HG03159 (cell line): ENCODE measurements around the gene DNMT3A.
A peak's percentile ranks its signal among the peaks of the same experiment; 100 is the strongest.
"Not testable (repeated sequence)": the region's sequence is repeated elsewhere in the genome, so short reads cannot be mapped to it uniquely, and the experiment has no call there.

Source experiments
- ATAC-seq: cut with Tn5 transposase; IDR thresholded peaks from one replicate; pipeline ENCODE4 v1.9.1; 2021; ENCODE audit warnings: mild to moderate bottlenecking, moderate library complexity; ENCODE audit not compliant: unreplicated experiment

Gene DNMT3A

DNA sequence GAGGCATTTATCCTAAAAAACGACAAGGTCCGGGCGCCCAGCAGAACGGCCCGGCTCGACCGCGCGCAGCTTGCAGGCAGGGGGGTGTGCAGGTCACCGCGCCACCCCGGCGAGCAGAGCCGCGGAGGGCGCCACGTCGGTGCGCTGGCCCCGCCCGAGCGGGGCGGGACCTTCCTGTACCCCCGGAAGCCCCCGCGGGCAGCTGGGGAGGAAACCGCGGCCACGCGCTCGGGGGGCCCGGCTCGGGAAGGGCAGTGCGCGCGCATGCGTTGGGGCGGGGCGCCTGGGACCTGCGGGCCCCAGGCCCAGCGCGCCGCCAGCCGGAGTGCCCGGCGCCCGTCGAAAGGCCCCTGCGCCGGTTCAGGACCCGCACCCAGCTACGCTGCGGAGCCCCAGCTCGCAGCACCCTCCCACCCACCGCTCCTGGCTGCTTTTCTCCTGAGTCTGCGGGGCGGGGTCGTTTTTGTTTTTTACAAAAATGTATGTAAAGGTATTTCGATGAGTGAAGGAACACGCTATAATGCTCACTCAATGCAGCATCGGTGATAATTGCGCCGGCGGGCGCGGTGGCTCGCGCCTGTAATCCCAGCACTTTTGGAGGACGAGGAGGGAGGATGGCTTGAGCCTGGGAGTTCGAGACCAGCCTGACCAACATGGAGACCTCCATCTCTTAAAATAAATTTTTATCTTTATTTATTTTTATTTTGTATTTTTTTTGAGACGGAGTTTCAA is 125.6 kb downstream of the DNMT3A start:
- ATAC-seq: peak; percentile 73

DNA sequence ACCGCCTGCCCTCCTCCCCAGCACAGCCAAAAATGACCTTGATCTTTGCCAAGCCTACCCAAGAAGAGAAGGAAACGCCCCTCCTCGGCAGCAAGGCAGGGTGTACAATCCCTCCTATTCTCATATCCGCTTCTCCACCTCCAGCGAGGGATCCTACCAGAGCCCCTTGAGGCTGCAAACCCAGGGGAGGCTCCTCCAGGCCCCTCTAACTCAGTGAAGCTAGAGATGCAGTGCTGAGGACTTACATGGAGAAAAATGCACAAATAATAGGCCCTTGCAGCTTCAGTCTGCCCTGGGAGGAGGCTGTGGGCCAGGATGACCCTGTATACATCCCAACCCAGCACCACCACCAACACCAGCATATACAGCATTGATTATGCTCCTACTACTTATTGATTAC is 126.5 kb downstream of the DNMT3A start:
- ATAC-seq: no peak

DNA sequence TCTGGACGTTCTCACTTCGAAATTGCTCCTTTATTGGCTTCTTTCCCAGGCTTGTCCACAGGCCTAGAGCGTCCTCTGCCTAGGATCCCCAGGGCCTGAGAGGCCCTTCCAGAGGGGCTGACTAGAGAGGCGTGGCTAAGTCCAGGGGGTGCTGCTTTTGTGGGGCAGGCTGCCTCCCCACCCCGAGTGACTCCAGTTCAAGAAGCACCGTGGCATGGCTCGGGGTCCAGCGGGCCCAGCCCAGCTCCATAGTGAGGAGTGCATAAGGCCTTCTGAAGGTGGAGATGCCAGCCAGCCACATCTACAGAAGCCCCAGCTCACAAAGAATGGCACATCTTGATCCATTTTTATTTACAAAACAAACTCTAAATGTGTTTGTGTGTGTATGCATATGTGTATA is 128.5 kb downstream of the DNMT3A start:
- no peak for ATAC-seq

DNA sequence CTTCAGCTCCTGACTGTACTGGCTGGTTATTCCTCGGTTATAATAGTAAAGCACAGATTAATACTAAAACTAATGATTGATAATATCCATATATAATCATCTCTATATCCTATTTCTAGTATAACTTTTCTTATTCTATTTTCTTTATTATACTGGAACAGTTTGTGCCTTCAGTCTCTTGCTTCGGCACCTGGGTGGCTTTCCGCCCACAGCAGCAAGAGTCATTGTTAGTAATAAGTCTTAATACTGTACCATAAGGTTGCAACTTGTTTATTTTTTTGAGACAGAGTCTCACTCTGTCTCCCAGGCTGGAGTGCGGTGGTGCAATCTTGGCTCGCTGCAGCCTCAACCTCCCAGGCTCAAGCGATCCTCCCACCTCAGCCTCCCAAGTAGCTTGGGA is 130.8 kb downstream of the DNMT3A start:
- not testable (repeated sequence) for ATAC-seq

DNA sequence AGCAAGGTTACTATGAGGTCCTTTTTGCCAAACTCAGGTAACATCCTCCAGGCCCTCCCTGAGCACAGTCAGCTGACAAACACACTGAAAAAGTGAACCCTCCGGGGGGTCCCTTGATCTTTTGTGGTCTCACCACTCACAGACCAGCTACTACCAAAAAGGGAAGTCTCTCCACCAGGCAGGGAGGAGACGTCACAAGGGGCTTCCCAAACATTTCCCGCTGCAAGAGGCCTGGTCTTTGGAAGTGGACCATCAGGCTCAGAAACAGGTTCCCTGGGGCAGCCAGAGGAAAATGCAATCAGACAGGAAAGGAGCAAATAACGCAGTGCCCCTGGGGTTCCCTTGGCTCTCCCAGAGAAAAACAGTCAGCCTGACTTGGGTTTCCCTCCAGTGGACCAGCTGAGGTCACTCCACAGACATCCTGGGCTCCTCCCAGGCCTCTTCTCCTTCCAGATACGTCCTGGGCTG is 134.6 kb downstream of the DNMT3A start:
- ATAC-seq: no peak

DNA sequence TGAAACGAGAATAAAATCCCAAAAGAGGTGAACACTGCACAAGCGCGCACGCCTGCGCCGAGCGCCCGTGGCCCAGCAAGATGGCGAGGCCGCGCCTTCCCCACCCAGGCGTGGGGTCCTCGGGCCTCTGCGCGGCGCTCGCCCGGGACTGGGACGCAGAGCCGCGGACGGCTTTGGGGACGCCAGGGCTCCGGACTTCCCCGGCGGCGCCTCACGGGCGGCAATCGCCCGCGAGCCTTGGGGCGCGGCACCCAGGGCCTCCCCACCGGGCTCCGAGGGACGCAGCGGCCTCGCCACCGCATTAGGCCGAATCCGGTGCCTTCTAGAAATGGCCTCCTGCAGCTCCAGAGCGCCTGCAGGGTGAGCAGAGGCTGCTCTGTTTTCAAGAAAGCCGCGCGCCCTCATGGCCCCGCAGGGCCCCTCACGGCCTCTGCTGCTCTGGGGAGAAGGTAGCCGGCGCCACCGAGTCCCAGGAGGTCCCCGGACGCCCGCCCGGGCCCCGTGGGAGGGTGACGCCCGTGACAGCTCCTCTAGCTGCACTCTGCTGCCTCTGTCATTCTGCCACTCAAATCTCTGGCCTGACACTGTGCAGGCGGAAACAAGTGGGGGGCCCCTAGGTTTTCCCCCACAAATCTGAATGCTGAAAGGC is 137.4 kb downstream of the DNMT3A start:
- no peak for ATAC-seq

DNA sequence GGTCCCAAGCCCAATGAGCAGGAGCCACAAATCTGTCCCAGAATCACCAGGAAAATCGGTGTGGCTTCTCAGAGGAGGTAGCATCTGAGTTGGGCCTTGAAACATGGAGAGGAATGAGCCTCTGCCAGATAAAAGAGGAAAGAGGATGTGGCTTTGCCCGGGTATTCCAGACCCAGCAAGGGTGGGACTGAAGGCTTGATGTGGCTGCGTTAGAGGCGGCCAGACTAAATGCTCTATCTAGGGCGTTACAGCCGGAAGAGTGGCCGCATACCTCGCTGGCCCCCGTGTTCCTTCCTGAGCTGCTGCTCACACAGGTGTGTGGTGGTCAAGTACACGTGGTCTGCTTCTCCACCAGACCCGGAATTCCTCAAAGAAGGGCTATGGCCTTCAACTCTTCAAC is 139.4 kb downstream of the DNMT3A start:
- no peak for ATAC-seq

DNA sequence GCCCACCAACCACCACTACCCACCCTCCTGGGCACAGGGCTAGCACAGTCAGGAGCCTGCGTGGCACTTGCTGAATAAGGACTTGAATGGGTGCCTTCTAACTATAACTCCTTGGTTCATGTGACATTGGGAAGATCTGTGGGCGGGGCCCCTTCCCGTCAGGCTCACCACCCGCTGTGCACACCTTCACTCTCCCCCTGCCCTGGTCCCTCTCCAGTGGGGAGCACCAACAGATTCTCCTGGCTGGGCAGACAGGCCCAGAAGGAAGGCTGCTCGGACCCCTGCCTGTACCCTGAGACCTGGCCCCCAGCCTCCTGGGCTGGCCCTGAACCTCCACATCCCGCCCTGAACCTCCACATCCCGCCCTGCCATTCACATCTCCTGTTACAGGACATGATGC is 139.9 kb downstream of the DNMT3A start:
- no peak for ATAC-seq

DNA sequence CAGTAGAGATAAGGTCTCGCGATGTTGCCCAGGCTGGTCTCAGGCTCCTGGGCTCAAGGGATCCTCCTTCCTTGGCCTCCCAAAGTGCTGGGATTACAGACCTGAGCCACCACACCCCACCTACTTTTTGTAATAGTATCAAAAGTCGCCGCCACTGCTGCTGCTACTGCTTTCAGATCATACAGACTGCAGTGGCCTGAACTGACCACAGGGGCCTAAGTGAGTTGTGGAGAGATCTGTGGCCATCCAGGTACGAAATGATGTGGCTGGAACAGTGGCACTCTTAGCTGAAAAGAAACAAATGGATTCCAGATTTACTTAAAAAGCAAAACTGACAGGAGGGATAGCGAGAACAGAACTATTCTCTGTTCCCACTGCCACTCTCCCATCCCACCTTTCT is 140.5 kb downstream of the DNMT3A start:
- no peak for ATAC-seq

DNA sequence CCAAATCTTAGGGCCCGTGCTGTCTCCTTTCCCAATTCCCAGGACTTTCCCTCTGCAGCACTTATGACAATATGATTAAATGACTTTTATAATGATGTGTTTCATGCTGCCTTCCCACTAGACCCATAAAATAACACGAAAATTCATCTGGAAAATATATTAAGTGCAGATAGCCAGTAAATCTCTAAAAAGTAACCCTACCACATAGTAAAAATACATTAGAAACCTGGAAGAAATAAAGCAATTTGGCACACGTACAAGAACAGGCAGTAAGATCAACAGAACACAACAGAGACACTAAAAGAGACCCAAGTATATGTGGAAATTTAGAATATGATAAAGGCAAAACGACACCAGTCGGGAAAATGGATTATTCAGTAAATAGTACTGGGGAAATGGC is 143.1 kb downstream of the DNMT3A start:
- ATAC-seq: no peak

DNA sequence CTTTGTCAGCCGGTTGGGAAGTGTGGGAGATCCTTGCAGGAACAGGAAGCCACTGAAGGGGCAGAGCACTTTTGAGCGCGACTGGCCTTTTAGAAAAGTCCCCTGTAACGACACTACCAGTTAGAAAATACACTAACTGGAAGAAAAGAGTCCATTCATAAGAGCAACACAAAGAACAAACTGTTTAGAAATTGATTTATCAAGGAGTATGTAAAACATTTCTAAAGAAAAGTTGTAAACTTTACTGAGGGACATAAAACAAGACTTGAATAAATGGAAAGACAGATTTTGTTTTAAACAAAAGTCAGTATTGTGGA is 143.6 kb downstream of the DNMT3A start:
- ATAC-seq: no peak

DNA sequence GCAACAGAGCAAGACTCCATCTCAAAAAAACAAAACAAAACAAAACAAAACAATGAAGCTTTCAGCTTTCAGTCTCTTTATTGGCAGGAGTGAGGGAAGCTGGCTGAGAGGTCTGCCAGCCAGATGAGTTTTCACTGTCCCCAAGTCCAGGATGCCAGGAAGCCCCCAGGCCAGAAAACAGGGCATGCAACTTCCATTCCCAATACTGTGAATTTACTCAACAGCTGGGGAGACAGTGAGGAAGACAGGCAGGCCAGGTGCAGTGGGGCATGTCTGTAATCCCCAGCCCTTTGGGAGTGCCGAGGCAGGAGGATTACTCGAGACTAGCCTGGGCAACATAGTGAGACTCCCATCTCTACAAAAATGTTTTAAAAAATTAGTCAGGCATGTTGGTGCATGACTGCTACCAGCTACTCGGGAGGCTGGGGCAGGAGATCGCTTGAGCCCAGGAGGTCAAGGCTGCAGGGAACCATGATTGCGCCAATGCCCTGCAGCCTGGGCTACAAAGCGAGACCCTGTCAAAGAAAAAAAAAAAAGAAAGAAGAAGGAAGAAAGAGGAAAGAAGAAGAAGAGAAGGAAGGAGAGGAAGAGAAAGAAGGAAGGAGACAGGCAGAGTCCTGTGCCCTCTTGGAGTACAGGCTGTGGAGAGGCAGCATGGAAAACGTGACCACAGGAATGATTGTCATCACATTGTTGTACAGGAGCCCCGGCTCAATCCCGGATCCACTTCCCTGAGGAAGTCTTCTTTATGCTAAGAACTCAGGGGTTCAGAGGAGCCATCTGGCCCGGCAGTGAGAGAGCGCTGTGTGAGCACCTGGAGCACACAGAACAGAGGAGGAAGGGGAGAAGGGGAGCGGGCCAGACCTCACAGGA is 144.2 kb downstream of the DNMT3A start:
- no peak for ATAC-seq

DNA sequence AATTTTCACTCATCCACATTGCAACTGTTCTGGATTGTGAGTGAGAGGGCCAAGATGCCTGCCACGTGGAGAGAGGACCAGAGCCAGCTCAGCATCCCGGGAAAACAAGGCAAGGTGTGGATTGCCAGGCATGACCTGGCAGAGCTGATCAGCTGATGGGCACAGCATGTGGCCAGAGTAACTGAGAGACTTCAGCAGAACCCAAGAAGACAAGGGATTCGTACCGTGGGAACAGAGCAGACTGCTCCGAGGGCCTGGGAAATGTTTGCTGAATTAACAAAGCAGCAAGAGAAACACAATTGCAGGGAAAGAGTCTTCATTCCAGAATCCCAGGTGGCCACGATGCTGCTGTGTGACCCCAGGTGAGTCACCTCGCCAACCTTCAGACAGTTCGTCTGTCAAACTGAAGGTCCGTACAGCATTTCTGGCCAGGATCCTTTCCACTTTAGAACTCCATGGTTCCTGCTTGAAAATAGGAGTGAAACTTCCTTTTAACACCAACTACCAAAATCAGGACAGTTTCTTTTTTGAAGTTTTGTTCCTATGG is 147.1 kb downstream of the DNMT3A start:
- no peak for ATAC-seq

DNA sequence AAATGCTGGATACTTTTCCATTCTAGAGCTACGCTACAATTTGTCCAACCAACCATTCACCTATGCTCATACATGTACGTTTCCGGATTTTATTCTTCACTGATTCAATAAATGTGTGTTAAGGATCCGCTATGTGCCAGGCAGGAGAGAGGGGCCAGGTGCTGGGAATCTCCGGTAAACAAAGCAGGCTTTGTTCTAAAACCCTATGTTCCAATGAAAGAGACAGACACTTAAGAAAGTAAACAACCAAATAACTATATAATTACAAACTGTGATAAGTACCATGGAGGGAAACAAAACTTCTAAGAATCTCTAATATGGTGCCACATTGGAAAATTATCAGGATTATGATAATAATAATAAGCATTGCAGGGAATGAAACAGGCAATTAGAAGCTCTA is 151.2 kb downstream of the DNMT3A start:
- no peak for ATAC-seq

DNA sequence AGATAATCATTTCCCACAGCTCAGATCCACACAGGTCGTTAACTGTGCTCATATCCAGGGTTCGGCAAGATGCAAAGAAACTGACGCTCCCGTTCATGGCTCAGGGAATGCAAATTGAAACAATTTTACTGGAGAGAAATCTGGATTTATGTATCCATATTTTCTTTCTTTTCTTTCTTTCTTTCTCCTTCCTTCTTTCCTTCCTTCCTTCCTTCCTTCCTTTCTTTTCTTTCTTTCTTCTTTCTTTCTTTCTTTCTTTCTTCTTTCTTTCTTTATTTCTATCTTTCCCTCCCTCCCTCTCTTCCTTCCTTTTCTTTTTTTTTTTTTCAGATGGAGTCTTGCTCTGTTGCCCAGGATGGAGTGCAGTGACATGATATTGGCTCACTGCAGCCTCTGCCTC is 153.3 kb downstream of the DNMT3A start:
- ATAC-seq: no peak

DNA sequence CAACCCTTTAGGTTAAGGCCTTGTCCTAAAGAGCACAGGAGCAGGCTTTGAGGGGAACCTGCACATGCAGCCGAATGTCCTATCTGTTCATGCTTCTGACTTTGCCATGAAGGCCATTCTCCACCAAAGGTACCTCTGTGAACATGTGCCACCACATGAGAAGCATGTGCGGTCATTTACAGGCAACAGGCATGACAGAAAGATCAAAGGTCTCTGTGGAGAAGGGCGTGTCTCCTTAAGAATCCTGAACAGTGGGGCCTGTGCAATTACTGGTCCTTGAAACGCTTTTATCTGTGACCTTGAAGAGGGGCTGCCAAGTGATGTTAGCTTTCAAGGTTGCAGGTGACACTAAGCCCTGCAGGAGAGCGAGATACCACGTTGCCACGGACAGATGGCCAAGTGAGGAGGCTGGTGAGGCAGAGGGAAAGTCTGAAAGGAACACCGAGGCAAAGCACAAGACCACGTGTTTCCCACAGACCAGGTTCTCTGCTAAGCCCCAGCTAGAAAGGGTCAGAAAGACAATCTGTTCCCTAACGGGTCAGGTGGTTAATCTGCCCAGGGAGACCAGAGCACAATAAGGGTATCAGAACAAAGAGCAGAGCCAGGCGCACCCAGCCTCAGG is 153.9 kb downstream of the DNMT3A start:
- ATAC-seq: no peak

DNA sequence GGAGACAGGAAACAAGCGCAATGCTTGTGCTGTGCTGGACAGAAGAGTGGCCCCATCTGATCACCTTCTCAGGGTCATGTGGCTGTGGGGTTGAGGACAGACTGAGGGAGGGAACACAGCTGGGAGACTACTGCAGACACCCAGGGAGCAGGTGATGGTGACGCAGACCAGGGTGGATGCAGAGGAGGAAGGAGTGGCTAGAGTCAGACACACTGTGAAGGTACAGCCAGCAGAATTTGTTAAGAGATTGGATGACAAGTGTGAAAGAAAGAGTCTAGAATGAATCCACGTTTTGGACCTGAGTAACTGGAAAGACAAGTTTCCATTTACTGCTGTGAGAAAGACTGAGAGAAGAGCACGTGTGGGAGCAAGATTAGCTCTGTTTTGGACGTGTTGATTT is 157.5 kb downstream of the DNMT3A start:
- ATAC-seq: no peak

DNA sequence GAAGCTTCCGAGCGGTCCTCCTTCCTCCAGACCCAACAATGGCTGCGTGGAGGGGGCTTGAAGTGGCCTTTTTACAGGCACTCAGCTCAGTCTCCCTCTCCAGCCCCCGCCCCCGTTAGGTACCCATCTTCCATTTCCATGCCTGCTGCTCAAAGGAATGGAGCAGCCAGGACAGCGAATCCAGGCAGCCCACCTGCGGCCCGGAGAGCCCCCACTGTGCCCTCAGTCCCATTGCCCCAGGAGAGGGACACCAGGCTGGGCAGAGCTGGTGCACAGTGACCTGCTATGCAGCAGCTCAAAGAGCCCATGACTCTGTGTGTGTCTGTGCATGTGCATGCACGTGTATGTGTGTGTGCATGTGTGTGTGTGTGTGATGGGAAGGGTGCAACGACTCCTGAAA is 162.7 kb downstream of the DNMT3A start:
- no peak for ATAC-seq
